ENCODE measurements around the gene PRKAG1. TPM values are rescaled to one million over a fixed set of nuclear protein-coding genes. Genes with fewer than 3 reads are reported as not detected.

PRKAG1 gene
- total and polyA plus RNA-seq, 12 donors: 60.1 to 141 (median 82.3) TPM

DNA sequence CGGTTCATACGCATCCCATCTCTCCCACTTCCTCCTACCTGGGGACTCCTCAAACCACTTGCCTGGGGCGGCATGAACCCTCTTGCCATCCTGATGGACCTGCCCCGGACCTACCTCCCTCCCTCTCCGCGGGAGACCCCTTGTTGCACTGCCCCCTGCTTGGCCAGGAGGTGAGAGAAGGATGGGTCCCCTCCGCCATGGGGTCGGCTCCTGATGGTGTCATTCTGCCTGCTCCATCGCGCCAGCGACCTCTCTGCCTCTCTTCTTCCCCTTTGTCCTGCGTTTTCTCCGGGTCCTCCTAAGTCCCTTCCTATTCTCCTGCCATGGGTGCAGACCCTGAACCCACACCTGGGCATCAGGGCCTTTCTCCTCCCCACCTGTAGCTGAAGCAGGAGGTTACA is 36.8 kb downstream of the PRKAG1 start:
- no peak overlapping the region for H3K27ac ChIP-seq
- H3K4me1 ChIP-seq (replicated peaks in 1 of 2): peaks cover 11 to 36% of the 10 kb centered on the region in 2 donors
- H3K36me3 ChIP-seq (replicated peaks in 1 of 2): no peaks in the 10 kb centered on the region
- no peak for DNase-seq
- H3K4me3 ChIP-seq: no peak overlapping the region
- intact Hi-C loops (cut with DNase I): loop anchor here in 1 of 2 donors (10.0 kb wide), 1 partner anchor 47 kb away; no protein-coding TSS in a partner anchor
- no peak for TF ChIP-seq CTCF (IDR thresholded peaks at IDR 0.05)
- TF ChIP-seq POLR2A (IDR thresholded peaks at IDR 0.05): no peak
- H3K27me3 ChIP-seq: peaks cover 68% of the 10 kb centered on the region
- no peaks in the 10 kb centered on the region for H3K9me3 ChIP-seq (replicated peaks in 1 of 3)
- WGBS, 4 donors: 14 to 19% (median 19%) methylated on average over 10 to 13 of the region's 13 CpGs

- Histone ChIP-seq H3K4me3 (no peak overlapping the region), H3K27ac (no peak overlapping the region), H3K4me1 (replicated peaks in 1 of 2) (peaks cover 11 to 36% of the 10 kb centered on the region in 2 donors), H3K27me3 (peaks cover 68% of the 10 kb centered on the region), H3K9me3 (replicated peaks in 1 of 3) (no peaks in the 10 kb centered on the region), H3K36me3 (replicated peaks in 1 of 2) (no peaks in the 10 kb centered on the region)
- WGBS, 4 donors: 2 to 7% (median 3%) methylated on average over 4 to 91 of the region's 91 CpGs
- DNase-seq: peak in 2 of 7 donors; percentile 37 to 55
- no peak for TF ChIP-seq CTCF (IDR thresholded peaks at IDR 0.05)
- intact Hi-C loops (cut with DNase I): loop anchor here in 1 of 2 donors (10.0 kb wide), 1 partner anchor 46 kb away; no protein-coding TSS in a partner anchor
These were observed 37.4 kb downstream of the PRKAG1 start for GRCh38 chr12:48980953-48981756.

- Histone ChIP-seq H3K4me3 (peak overlapping the region in 1 of 4 donors; percentile 31), H3K4me1 (replicated peaks in 1 of 2) (peaks cover 11 to 36% of the 10 kb centered on the region in 2 donors), H3K9me3 (replicated peaks in 1 of 3) (no peaks in the 10 kb centered on the region), H3K27ac (no peak overlapping the region), H3K36me3 (replicated peaks in 1 of 2) (no peaks in the 10 kb centered on the region), H3K27me3 (peaks cover 68% of the 10 kb centered on the region)
- no peak for DNase-seq
- intact Hi-C loops (cut with DNase I): loop anchor here in 1 of 2 donors (10.0 kb wide), 1 partner anchor 46 kb away; no protein-coding TSS in a partner anchor
- no peak for TF ChIP-seq POLR2A (IDR thresholded peaks at IDR 0.05)
- TF ChIP-seq CTCF (IDR thresholded peaks at IDR 0.05): no peak
- WGBS, 4 donors: 0 to 4% (median 4%) methylated on average over 6 to 46 of the region's 46 CpGs
These were observed 38.1 kb downstream of the PRKAG1 start for GRCh38 chr12:48980389-48980952.

DNA sequence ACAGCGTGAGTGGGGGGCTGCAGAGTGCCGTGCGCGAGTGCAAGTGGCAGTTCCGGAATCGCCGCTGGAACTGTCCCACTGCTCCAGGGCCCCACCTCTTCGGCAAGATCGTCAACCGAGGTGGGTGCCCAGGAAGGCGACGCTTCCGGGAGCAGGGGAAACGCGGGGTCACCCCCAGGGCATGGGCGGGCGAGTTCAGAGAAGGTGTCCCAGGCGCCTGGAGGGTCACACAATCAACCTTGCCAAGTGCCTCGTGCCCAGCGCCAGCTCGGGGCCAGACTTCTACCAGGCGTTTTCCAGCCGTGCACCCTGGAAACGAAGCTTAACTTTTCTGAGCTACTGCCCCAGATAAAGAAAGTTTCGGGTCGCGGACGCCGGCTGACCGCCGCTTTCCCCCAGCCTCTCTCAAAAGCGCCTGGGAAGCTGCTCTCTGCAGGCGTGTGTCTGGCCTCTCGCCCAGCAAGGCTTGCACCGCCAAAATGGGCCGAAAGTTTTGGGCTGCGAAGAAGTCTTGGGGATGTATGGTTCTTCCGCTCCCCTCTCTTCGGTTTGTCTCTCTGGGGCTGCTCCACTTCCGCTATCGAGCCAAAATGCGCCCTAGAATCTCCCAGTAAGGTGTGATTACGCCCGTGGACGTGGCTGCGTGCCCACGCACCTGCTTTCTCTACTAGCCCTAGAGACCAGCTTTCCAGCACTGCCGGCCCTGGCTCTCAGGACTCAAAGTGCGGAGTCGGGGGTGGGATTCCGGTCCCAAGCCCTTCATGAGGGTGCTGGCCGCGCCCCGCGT is 38.8 kb downstream of the PRKAG1 start:
- TF ChIP-seq CTCF (IDR thresholded peaks at IDR 0.05): no peak
- TF ChIP-seq POLR2A (IDR thresholded peaks at IDR 0.05): no peak
- 2 to 8% (median 3%) methylated on average over 13 to 55 of the region's 55 CpGs for WGBS, 4 donors
- Histone ChIP-seq H3K9me3 (replicated peaks in 1 of 3) (no peaks in the 10 kb centered on the region), H3K27me3 (peaks cover 68% of the 10 kb centered on the region), H3K4me3 (peak overlapping the region in 2 of 4 donors; percentile 1 to 31), H3K4me1 (replicated peaks in 1 of 2) (peaks cover 11 to 36% of the 10 kb centered on the region in 2 donors), H3K36me3 (replicated peaks in 1 of 2) (no peaks in the 10 kb centered on the region), H3K27ac (no peak overlapping the region)
- intact Hi-C loops (cut with DNase I): loop anchor here in 1 of 2 donors (10.0 kb wide), 1 partner anchor 45 kb away; no protein-coding TSS in a partner anchor
- DNase-seq: no peak

Measured in adrenal gland (tissue), 12 donors.